ENCODE results near the gene NCAN. TPM values are rescaled to one million over a fixed set of nuclear protein-coding genes. Genes with fewer than 3 reads are reported as not detected.

The NCAN gene
- total RNA-seq, 2 experiments from 2014 or later, result not detected

GRCh38 chr19:19185853-19186740, 25.7 kb upstream of the NCAN start:
- Mint-ChIP-seq H3K4me1 (peaks cover 14% of the 10 kb centered on the region), H3K36me3 (peaks cover 19% of the 10 kb centered on the region), H3K27me3 (no peaks in the 10 kb centered on the region), H3K27ac (peak overlapping the region; percentile 72), H3K9me3 (peaks cover 5% of the 10 kb centered on the region), H3K4me3 (no peak overlapping the region)
- peak; percentile 60 for DNase-seq

GRCh38 chr19:19186742-19187141, 25.0 kb upstream of the NCAN start:
- Mint-ChIP-seq H3K27ac (peak overlapping the region; percentile 72), H3K9me3 (peaks cover 5% of the 10 kb centered on the region), H3K4me1 (peaks cover 18% of the 10 kb centered on the region), H3K27me3 (no peaks in the 10 kb centered on the region), H3K4me3 (no peak overlapping the region), H3K36me3 (peaks cover 19% of the 10 kb centered on the region)
- DNase-seq, result no peak

- peaks cover 2% of the 10 kb centered on the region for H3K9me3 Mint-ChIP-seq
- H3K36me3 Mint-ChIP-seq, result peaks cover 10% of the 10 kb centered on the region
- DNase-seq, result no peak
- peaks cover 26% of the 10 kb centered on the region for H3K4me1 Mint-ChIP-seq
- no peaks in the 10 kb centered on the region for H3K27me3 Mint-ChIP-seq
- peak overlapping the region; percentile 95 for H3K4me3 Mint-ChIP-seq
- H3K27ac Mint-ChIP-seq, result peak overlapping the region; percentile 96
These were observed 20.0 kb upstream of the NCAN start for GRCh38 chr19:19191768-19192077.

GRCh38 chr19:19192078-19192882, 19.5 kb upstream of the NCAN start, which contains the start of the genes BORCS8 and RFXANK:
Gene BORCS8 (minus strand): TSS chr19:19192152. CDS start chr19:19192117, 35 bp downstream.
Gene RFXANK (plus strand): TSS chr19:19192258. CDS start chr19:19193947, 1,689 bp downstream.
- DNase-seq, result peak; percentile 98
- H3K9me3 Mint-ChIP-seq, result no peaks in the 10 kb centered on the region
- H3K27ac Mint-ChIP-seq, result peak within 1 kb of the TSS; percentile 96
- peaks cover 4% of the 10 kb centered on the region for H3K36me3 Mint-ChIP-seq
- H3K27me3 Mint-ChIP-seq, result no peaks in the 10 kb centered on the region
- peak within 1 kb of the TSS; percentile 95 for H3K4me3 Mint-ChIP-seq
- H3K4me1 Mint-ChIP-seq, result peaks cover 26% of the 10 kb centered on the region

GRCh38 chr19:19192910-19193423, 18.8 kb upstream of the NCAN start:
- Mint-ChIP-seq H3K4me1 (peaks cover 26% of the 10 kb centered on the region), H3K4me3 (peak overlapping the region; percentile 95), H3K36me3 (peaks cover 2% of the 10 kb centered on the region), H3K27me3 (no peaks in the 10 kb centered on the region), H3K9me3 (no peaks in the 10 kb centered on the region), H3K27ac (peak overlapping the region; percentile 96)
- DNase-seq, result no peak

GRCh38 chr19:19193926-19194325, 17.8 kb upstream of the NCAN start:
- Mint-ChIP-seq H3K9me3 (no peaks in the 10 kb centered on the region), H3K4me3 (peak overlapping the region; percentile 95), H3K36me3 (peaks cover 2% of the 10 kb centered on the region), H3K27ac (peak overlapping the region; percentile 11), H3K4me1 (peaks cover 26% of the 10 kb centered on the region), H3K27me3 (no peaks in the 10 kb centered on the region)
- no peak for DNase-seq

- Mint-ChIP-seq H3K36me3 (peaks cover 19% of the 10 kb centered on the region), H3K4me3 (peak overlapping the region; percentile 94), H3K4me1 (peaks cover 14% of the 10 kb centered on the region), H3K27me3 (peaks cover 3% of the 10 kb centered on the region), H3K9me3 (no peaks in the 10 kb centered on the region), H3K27ac (peak overlapping the region; percentile 94)
- DNase-seq, result no peak
These were observed 9.8 kb upstream of the NCAN start for GRCh38 chr19:19201697-19202630.

- H3K27ac Mint-ChIP-seq, result peak overlapping the region; percentile 94
- no peaks in the 10 kb centered on the region for H3K9me3 Mint-ChIP-seq
- peaks cover 17% of the 10 kb centered on the region for H3K4me1 Mint-ChIP-seq
- peaks cover 4% of the 10 kb centered on the region for H3K27me3 Mint-ChIP-seq
- DNase-seq, result no peak
- peak overlapping the region; percentile 94 for H3K4me3 Mint-ChIP-seq
- peaks cover 19% of the 10 kb centered on the region for H3K36me3 Mint-ChIP-seq
These were observed 9.1 kb upstream of the NCAN start for GRCh38 chr19:19202707-19203011.

GRCh38 chr19:19203012-19203856, 8.5 kb upstream of the NCAN start, which contains the start of gene NR2C2AP:
Gene NR2C2AP (minus strand): TSS chr19:19203414. CDS start chr19:19203060, 354 bp downstream.
- peaks cover 4% of the 10 kb centered on the region for H3K27me3 Mint-ChIP-seq
- H3K4me3 Mint-ChIP-seq, result peak within 1 kb of the TSS; percentile 94
- H3K9me3 Mint-ChIP-seq, result no peaks in the 10 kb centered on the region
- H3K4me1 Mint-ChIP-seq, result peaks cover 19% of the 10 kb centered on the region
- H3K27ac Mint-ChIP-seq, result peak within 1 kb of the TSS; percentile 94
- DNase-seq, result peak; percentile 92
- peaks cover 19% of the 10 kb centered on the region for H3K36me3 Mint-ChIP-seq

- DNase-seq, result no peak
- peaks cover 8% of the 10 kb centered on the region for H3K27me3 Mint-ChIP-seq
- H3K27ac Mint-ChIP-seq, result no peak overlapping the region
- peaks cover 19% of the 10 kb centered on the region for H3K4me1 Mint-ChIP-seq
- H3K4me3 Mint-ChIP-seq, result no peak overlapping the region
- H3K9me3 Mint-ChIP-seq, result no peaks in the 10 kb centered on the region
- peaks cover 19% of the 10 kb centered on the region for H3K36me3 Mint-ChIP-seq
These were observed 7.6 kb upstream of the NCAN start for GRCh38 chr19:19204181-19204580.

GRCh38 chr19:19205416-19206410, 6.0 kb upstream of the NCAN start:
- no peak overlapping the region for H3K27ac Mint-ChIP-seq
- peaks cover 19% of the 10 kb centered on the region for H3K4me1 Mint-ChIP-seq
- H3K27me3 Mint-ChIP-seq, result peaks cover 15% of the 10 kb centered on the region
- H3K9me3 Mint-ChIP-seq, result no peaks in the 10 kb centered on the region
- DNase-seq, result no peak
- no peak overlapping the region for H3K4me3 Mint-ChIP-seq
- H3K36me3 Mint-ChIP-seq, result peaks cover 10% of the 10 kb centered on the region

- Mint-ChIP-seq H3K9me3 (no peaks in the 10 kb centered on the region), H3K27me3 (peaks cover 25% of the 10 kb centered on the region), H3K4me3 (no peak overlapping the region), H3K36me3 (peaks cover 9% of the 10 kb centered on the region), H3K4me1 (peaks cover 14% of the 10 kb centered on the region), H3K27ac (no peak overlapping the region)
- DNase-seq, result no peak
These were observed 4.8 kb upstream of the NCAN start for GRCh38 chr19:19206938-19207337.

Data from activated naive CD8-positive, alpha-beta T cell treated with anti-CD3 and anti-CD28 coated beads for 36 hours (primary cell).